Activated CD8-positive, alpha-beta memory T cell treated with anti-CD3 and anti-CD28 coated beads, Interleukin-2, amount 50 U/mL, for 24 hours (primary cell): ENCODE results near the gene LSM12.
"Not testable (repeated sequence)": the region's sequence is repeated elsewhere in the genome, so short reads cannot be mapped to it uniquely, and the experiment has no call there.

ENCODE experiments used
- DNase-seq: peaks from one replicate; pipeline ENCODE4 v3.0.0-alpha.2; 2020; ENCODE audit errors: extremely low read depth

LSM12 gene

GRCh38 chr17:44007346-44008204, 58.9 kb downstream of the LSM12 start:
- no peak for DNase-seq

GRCh38 chr17:44006598-44007345, 59.7 kb downstream of the LSM12 start:
- peak; percentile 93 for DNase-seq

GRCh38 chr17:44006272-44006597, 60.2 kb downstream of the LSM12 start:
- DNase-seq: no peak

- DNase-seq: no peak
These were observed 60.8 kb downstream of the LSM12 start for GRCh38 chr17:44005527-44006271.

- no peak for DNase-seq
These were observed 61.5 kb downstream of the LSM12 start for GRCh38 chr17:44004761-44005526.

GRCh38 chr17:44004077-44004760, 62.3 kb downstream of the LSM12 start, which contains the start of gene NAGS:
NAGS (plus strand) TSS chr17:44004622; CDS start chr17:44004664, 42 bp downstream.
- DNase-seq: no peak

- DNase-seq: no peak
These were observed 64.2 kb downstream of the LSM12 start for GRCh38 chr17:44002141-44002848.

- DNase-seq: no peak
These were observed 65.0 kb downstream of the LSM12 start for GRCh38 chr17:44001461-44001920.

GRCh38 chr17:44000871-44001460, 65.5 kb downstream of the LSM12 start:
- no peak for DNase-seq

GRCh38 chr17:44000141-44000860, 66.2 kb downstream of the LSM12 start:
- DNase-seq: no peak

- DNase-seq: no peak
These were observed 67.4 kb downstream of the LSM12 start for GRCh38 chr17:43999024-43999423.

- DNase-seq: no peak
These were observed 67.9 kb downstream of the LSM12 start for GRCh38 chr17:43998552-43998951.

- not testable (repeated sequence) for DNase-seq
These were observed 69.3 kb downstream of the LSM12 start for GRCh38 chr17:43997180-43997579.

- no peak for DNase-seq
These were observed 71.4 kb downstream of the LSM12 start for GRCh38 chr17:43995150-43995471.

- no peak for DNase-seq
These were observed 72.0 kb downstream of the LSM12 start for GRCh38 chr17:43994272-43995149.

GRCh38 chr17:43992641-43993040, 73.8 kb downstream of the LSM12 start:
- no peak for DNase-seq

- DNase-seq: no peak
These were observed 78.2 kb downstream of the LSM12 start for GRCh38 chr17:43988301-43988700.
